Keratinocyte (primary cell): ENCODE data around the gene EPHA3.

ENCODE experiments used
- EZH2 ChIP-seq: IDR thresholded peaks from one replicate; pipeline ENCODE4 v1.6.1; 2012; ENCODE audit warnings: inconsistent platforms, mild to moderate bottlenecking, low read length, moderate library complexity
- TF ChIP-seq, protein P1 (sequence below), 3 experiments: IDR thresholded peaks in 1 of 3; conservative IDR thresholded peaks in 1 of 3; optimal IDR thresholded peaks in 1 of 3; 2 replicates in 2 of 3; 3 replicates in 1 of 3; pipeline versions ENCODE3 to v1.5.1; 2011; ENCODE audit warnings: low read length in 3 of 3, mild to moderate bottlenecking in 3 of 3, moderate library complexity in 2 of 3, control low read depth in 1 of 3, inconsistent platforms in 1 of 3; ENCODE audit not compliant: insufficient read depth in 2 of 3; ENCODE audit errors: extremely low read depth in 1 of 3

DNA sequence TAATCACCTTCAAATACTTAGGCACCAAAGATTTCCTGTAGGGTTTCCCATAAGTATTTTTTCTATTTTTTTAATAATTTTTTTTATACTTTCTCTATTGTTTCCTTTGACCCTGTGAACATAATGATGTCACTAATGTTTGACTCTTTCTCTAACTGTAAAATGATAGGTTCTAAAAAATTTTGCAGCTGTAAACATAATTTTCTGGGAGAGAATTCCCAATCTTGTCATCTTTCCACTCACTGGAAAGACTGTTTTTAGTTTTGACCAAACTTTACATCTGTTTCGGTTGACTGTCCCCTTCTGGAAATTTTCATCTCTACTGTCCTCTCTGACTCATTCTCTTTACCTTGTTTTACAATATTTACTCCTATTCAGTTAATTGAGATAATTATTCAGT, 5.5 kb upstream of the EPHA3 start:
- TF ChIP-seq, protein P1, sequence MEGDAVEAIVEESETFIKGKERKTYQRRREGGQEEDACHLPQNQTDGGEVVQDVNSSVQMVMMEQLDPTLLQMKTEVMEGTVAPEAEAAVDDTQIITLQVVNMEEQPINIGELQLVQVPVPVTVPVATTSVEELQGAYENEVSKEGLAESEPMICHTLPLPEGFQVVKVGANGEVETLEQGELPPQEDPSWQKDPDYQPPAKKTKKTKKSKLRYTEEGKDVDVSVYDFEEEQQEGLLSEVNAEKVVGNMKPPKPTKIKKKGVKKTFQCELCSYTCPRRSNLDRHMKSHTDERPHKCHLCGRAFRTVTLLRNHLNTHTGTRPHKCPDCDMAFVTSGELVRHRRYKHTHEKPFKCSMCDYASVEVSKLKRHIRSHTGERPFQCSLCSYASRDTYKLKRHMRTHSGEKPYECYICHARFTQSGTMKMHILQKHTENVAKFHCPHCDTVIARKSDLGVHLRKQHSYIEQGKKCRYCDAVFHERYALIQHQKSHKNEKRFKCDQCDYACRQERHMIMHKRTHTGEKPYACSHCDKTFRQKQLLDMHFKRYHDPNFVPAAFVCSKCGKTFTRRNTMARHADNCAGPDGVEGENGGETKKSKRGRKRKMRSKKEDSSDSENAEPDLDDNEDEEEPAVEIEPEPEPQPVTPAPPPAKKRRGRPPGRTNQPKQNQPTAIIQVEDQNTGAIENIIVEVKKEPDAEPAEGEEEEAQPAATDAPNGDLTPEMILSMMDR (optimal IDR thresholded peaks at IDR 0.05 in 1 of 3, IDR thresholded peaks at IDR 0.05 in 1 of 3, conservative IDR thresholded peaks at IDR 0.05 in 1 of 3; ENCODE audit: extremely low read depth in 1 of 3, insufficient read depth in 2 of 3, low read length in 3 of 3) = no peak
- TF ChIP-seq EZH2 = no peak
